Uterus (tissue), 2 donors: ENCODE data around the gene BTBD9.

Source experiments
- CTCF ChIP-seq, 4 experiments: fragments of 200-600 bp in 2 of 4; fragments of 450-650 bp in 2 of 4; sonication (generic) in 2 of 4; IDR thresholded peaks; one replicate each; pipeline ENCODE4 v1.5.1; 2016 to 2019; ENCODE audit warnings: antibody characterized with exemption in 4 of 4, mild to moderate bottlenecking in 2 of 4, moderate library complexity in 1 of 4
- POLR2A ChIP-seq, 2 donors: fragments of 450-650 bp; IDR thresholded peaks; one replicate each; pipeline ENCODE4 v1.6.1; 2016; ENCODE audit warnings: antibody characterized with exemption in 2 of 2, mild to moderate bottlenecking in 1 of 2, moderate library complexity in 1 of 2

- TF ChIP-seq CTCF (IDR thresholded peaks at IDR 0.05) (no peak), POLR2A (IDR thresholded peaks at IDR 0.05) (no peak)
These were observed 289.9 kb downstream of the BTBD9 start for GRCh38 chr6:38349795-38350194.
